Hepatocyte (in vitro differentiated cells): ENCODE results near the gene GADD45G.

Source experiments
- CTCF ChIP-seq: fragments of 200-600 bp; sonication (generic); IDR thresholded peaks from 2 replicates; pipeline ENCODE4 v1.5.1; 2016; ENCODE audit warnings: antibody characterized with exemption, mild to moderate bottlenecking; ENCODE audit not compliant: poor library complexity
- EZH2 ChIP-seq: fragments of 200-600 bp; sonication (generic); IDR thresholded peaks from 2 replicates; pipeline ENCODE4 v1.6.1; 2016; ENCODE audit warnings: antibody characterized with exemption, mild to moderate bottlenecking, borderline replicate concordance

GRCh38 chr9:89637787-89638186 is 33.0 kb downstream of the GADD45G start:
- TF ChIP-seq CTCF: no peak
- TF ChIP-seq EZH2: no peak
